CD4-positive, alpha-beta T cell treated with Interleukin-21 for 1 hour (primary cell): ENCODE measurements around the gene HOTAIR.

ENCODE experiments used
- DNase-seq: peaks from one replicate; pipeline ENCODE4 v3.0.0-alpha.2; 2020

The HOTAIR gene

DNA sequence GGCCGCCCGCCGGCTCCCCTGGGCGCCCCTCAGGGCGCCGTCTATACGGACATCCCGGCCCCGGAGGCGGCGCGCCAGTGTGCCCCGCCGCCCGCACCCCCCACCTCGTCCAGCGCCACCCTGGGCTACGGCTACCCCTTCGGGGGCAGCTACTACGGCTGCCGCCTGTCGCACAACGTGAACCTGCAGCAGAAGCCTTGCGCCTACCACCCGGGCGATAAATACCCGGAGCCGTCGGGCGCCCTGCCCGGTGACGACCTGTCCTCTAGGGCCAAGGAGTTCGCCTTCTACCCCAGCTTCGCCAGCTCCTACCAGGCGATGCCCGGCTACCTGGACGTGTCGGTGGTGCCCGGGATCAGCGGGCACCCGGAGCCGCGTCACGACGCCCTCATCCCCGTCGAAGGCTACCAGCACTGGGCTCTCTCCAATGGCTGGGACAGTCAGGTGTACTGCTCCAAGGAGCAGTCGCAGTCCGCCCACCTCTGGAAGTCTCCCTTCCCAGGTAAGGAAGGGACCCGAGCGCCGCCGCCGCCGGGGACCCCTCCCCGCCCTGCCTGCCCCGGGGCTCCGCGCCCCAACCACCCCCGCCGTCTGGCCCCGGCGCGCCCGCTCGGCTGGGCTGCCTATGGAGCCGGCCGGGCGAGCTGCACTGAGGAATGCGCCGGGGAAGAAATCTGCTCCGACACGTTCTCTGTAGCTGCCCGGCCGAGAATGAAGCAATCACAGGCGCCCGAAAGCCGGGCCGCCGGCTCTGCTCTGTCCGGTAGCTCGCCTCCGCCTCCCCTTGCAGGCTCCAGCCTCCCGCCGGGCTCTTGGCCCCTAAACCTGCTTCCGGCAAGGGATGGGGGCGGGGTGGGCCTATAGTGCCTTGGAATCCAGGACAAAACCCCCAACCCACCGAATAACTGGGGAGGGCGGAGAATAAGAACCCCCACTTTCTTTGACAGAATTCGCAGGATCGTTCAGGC is 35.3 kb downstream of the HOTAIR start:
- DNase-seq, result no peak

- no peak for DNase-seq
Observed at GRCh38 chr12:53938326-53939140, 36.2 kb downstream of the HOTAIR start, which contains the start of gene HOXC13. Gene HOXC13, plus strand, starts transcription at chr12:53938831. Its CDS starts 76 bp downstream, at chr12:53938907.

GRCh38 chr12:53937596-53938325 is 37.0 kb downstream of the HOTAIR start:
- DNase-seq, result no peak

- DNase-seq, result no peak
Observed at GRCh38 chr12:53937099-53937498, 37.7 kb downstream of the HOTAIR start.

DNA sequence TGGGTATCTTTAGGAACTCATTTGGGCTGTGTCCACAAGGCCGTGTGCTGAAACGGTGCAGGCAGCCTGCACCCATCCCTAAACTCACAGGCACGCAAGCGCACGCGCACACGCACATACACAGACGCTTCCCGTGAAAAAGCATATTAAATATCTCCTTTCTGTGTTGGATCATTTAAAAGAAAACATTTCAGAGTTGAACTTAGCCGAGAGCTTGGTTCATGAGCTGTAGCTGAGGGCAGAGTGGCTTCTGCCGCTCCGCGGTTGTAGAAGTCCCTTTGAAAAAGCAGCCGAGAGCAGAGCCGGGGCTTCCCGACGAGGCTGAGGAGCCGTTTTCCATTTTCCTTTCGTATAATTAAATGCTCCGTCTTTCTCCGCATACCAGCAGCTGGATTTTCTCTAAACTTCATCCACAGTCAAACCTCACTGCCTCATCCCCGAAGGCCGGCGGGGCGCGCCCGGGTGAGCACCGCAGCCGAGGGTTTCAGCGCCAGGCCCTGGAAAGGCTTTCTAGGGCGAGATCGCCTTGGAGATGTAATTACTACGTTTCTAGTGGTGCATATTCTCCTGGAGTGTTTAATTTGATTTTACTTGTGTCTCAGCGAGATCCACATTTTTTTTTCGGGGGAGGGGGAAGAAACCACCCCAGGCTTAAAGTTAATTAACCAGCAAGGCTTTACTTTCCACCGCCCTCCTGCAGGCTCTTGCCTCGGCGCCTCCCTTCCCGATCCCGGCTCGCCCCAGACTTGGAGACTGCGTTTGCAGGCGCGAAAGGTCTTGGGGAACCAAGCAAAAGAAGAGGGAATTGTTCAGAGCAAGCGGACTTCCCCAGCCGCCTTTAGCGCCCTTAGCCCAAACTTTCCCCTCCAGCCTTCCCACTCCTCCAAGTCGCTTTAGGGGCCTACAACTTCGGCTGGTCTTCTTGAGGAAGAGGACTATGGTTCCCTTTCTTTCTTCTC is 39.1 kb downstream of the HOTAIR start:
- no peak for DNase-seq

DNA sequence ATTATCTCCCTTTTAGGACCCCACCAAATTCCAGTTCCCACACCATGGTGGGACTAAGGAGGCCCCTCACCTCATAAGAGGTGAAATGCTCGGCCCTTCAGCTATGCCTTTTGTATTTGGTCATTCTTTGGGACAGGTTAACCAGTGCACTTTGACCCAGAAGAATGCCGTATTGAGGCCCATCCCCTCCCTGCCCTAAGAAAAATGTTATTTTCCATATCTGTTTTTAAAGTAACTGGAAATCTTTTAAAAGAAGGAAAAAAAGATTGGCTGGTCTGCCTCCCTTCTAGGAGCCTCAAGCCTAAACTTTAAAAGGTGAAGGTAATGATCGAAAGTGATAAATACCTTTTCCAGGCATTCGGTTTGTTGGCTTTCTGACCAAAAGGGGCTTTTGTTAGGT is 41.8 kb downstream of the HOTAIR start:
- DNase-seq, result no peak

GRCh38 chr12:53931844-53932581 is 42.7 kb downstream of the HOTAIR start:
- no peak for DNase-seq

- no peak for DNase-seq
Observed at GRCh38 chr12:53930591-53931255, 44.0 kb downstream of the HOTAIR start.

DNA sequence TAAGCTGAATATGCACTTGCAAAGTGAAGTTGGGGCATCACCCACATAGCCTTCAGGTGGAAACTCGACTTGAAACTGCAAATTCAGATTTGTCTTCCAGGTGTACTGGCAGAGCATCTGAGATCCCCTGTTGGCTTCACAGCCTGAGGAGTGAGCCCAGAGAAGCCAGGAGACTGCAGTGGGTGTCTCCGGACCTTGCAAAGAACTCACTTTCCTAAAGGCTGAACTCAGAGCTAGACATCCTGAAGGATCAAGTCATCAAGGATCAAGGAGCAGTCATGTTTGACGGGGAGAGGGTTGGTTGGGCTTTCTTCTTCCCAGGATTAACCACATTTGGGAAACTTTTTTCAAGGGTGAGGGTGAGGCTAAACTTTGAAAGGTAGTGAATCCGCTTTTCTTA is 45.2 kb downstream of the HOTAIR start:
- DNase-seq, result no peak

DNA sequence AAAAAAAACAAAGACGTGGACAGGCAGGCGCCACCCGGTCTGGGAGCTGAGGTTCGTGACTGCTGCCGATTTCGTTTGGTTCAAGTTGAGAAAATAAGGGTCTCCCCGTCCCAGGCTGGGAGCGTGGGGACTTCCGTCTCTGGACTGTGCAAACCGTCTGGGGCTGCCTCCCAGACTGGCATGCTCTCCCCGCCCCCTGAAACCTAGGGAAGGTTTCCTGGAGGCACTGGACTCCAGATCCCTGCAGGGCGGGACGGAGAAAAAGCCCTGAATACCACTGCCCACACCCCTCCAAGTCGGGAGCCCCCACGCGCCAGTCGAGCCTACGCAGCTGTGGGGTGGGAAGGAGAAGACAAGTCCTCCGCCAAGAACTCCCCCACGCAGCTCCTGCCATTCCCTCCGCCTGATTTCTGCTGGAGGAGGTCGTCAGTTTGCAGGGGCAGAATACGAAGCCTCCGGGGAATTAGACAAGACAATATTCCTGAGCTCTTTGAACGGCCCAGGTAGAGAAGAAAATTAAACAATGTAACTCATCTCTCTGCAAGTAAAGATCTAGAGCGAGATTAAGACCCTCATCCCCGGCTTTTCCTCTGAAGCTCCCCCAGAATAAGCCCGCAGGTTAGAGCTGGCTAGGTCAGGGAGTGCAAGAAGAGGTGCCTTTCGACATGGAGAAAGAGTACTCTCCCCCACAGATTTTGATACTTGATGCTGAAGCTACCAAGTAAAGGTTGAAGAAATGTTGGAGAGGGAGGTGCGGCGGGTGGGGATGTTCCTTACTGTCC is 46.5 kb downstream of the HOTAIR start:
- DNase-seq, result no peak

- DNase-seq, result no peak
Observed at GRCh38 chr12:53927220-53928029, 47.3 kb downstream of the HOTAIR start.

- DNase-seq, result no peak
Observed at GRCh38 chr12:53924521-53925405, 50.0 kb downstream of the HOTAIR start.

DNA sequence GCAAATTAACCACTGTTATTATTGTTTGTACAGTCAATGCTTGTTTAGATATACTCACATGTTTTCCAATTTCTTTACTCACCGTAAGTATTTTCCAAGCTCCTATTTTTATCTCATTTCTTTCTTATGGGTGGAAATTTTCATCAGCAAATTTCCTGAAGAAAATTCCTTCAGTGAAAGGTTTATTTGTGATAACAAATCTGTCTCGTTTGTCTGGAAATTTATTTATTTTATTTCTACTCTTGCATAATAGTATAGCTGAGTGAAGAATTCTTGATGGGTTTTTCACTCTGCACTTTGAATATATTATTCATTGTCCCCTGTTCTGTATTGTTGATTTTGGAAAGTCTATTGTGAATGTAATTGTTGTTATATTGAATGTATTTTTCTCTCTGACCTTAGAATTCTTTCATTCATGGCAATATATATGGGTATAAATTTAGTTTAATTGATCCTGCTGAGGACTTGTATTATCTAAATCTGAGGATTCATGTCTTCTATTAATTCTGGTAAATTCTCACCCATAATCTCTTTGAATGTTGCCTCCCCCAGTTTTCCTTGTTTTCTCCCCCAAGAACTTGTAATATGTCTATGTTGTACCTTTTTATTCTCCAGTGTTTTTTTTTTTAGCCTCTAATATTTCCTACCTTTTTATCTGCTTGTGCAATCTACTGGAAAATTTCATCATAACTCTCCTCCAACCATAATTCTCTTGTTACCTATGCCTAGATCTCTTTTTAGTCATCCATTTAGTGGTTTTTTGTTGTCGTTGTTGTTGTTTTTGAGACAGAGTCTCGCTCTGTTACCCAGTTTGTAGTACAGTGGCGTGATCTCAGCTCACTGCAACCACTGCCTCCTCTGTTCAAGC is 57.7 kb downstream of the HOTAIR start:
- DNase-seq, result no peak
